Measurements from ENCODE around the gene KLK11.

KLK11 gene

DNA sequence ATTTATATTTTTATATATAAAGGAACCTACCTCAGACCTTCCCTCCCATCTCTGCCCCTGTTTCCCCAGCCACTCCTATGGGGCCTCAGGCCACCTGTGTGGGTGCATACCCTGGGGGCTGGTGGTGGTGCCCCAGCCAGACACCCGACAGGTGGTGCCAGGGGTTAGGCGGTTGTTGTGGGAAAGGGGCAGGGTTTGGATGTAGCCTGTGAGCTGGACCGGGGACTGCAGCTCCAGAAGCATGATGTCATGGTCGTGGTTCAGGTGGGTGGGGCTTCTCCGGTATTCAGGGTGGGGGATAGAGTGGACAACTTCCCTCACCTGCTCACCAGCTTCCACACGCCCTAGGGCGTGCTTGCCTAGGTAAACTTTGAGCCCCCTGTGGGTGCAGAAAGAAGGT is 33.3 kb upstream of the KLK11 start:
- Histone ChIP-seq H3K4me1 (ENCODE audit: insufficient read depth, low read length) (no peaks in the 10 kb centered on the region), H3K4me3 (ENCODE audit: low read length) (no peak overlapping the region), H3K9ac (ENCODE audit: low read depth, low read length) (no peak overlapping the region), H3K27ac (ENCODE audit: low read depth, low read length) (no peak overlapping the region), H3K9me3 (ENCODE audit: insufficient read depth, low read depth, low read length) (no peaks in the 10 kb centered on the region), H3K36me3 (ENCODE audit: insufficient read depth, low read length) (no peaks in the 10 kb centered on the region), H3K27me3 (ENCODE audit: insufficient read depth, low read length) (peaks cover 3% of the 10 kb centered on the region; the same call in 1 of the 2 replicates)
- 90% methylated on average over 5 of the region's 7 CpGs for WGBS

DNA sequence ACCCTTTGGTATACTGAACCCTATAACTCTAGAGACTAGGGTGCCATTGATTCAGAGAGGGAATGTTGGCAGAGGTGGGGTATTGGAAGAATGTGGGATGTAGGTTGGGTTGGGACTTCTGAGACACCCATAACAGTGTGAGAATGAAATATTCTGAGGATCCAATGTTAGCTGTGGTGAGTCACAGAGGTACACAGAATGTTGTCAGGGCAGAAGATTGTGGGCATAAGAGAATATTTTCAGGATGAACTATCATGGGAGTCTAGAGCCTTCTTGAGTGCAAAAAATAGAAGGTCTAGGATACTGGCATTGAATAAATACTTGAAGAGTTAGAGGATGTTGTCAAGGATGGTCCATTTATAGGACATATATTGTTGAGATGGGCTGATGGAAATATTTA is 29.4 kb upstream of the KLK11 start:
- no peaks in the 10 kb centered on the region for H3K9me3 ChIP-seq (ENCODE audit: insufficient read depth, low read depth, low read length)
- H3K27ac ChIP-seq (ENCODE audit: low read depth, low read length) = no peak overlapping the region
- H3K9ac ChIP-seq (ENCODE audit: low read depth, low read length) = no peak overlapping the region
- no peak overlapping the region for H3K4me3 ChIP-seq (ENCODE audit: low read length)
- H3K27me3 ChIP-seq (ENCODE audit: insufficient read depth, low read length) = no peaks in the 10 kb centered on the region
- peaks cover 5% of the 10 kb centered on the region; the same call in 1 of the 2 replicates for H3K4me1 ChIP-seq (ENCODE audit: insufficient read depth, low read length)
- H3K36me3 ChIP-seq (ENCODE audit: insufficient read depth, low read length) = no peaks in the 10 kb centered on the region

DNA sequence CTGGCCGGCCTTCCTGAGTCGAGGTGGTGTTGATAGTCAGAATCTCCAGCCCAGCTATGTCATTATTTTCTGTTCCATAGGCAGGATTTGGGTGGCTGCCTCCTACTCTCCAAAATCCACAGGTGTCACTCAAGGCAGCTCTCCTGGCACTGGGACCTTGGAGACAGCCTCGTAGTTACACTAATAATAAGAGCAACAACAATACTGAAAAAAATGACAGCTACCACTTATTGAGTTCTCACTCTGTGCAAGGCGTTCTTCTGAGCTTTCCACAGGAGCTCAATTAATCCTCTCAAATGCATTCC is 20.6 kb upstream of the KLK11 start:
- WGBS = 15% methylated on average over 4 of the region's 4 CpGs
- Histone ChIP-seq H3K27me3 (ENCODE audit: insufficient read depth, low read length) (no peaks in the 10 kb centered on the region), H3K27ac (ENCODE audit: low read depth, low read length) (peak overlapping the region; percentile 83; the same call in 1 of the 2 replicates), H3K9me3 (ENCODE audit: insufficient read depth, low read depth, low read length) (no peaks in the 10 kb centered on the region), H3K4me1 (ENCODE audit: insufficient read depth, low read length) (peaks cover 19% of the 10 kb centered on the region), H3K4me3 (ENCODE audit: low read length) (peak overlapping the region; percentile 14; the same call in 1 of the 2 replicates), H3K9ac (ENCODE audit: low read depth, low read length) (peak overlapping the region; percentile 17; the same call in 1 of the 2 replicates), H3K36me3 (ENCODE audit: insufficient read depth, low read length) (no peaks in the 10 kb centered on the region)

DNA sequence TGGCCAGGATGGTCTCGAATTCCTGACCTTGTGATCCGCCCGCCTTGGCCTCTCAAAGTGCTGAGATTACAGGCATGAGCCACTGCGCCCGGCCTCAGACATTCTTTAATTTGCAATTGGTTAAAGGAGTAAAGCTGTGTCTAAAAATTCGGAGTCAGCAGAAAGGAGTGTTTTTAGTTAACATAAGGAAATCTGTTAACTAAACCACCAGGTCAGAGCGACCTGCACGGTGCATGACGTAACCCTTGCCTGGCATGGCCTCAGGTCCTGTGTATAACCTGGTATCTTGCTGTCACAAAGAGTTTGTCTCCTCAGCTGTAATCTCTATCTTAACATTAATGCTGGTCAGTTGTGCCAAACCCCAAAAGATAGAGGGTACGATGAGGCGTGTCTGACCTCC is 17.9 kb upstream of the KLK11 start:
- H3K4me3 ChIP-seq (ENCODE audit: low read length) = no peak overlapping the region
- no peak overlapping the region for H3K9ac ChIP-seq (ENCODE audit: low read depth, low read length)
- no peaks in the 10 kb centered on the region for H3K36me3 ChIP-seq (ENCODE audit: insufficient read depth, low read length)
- no peaks in the 10 kb centered on the region for H3K27me3 ChIP-seq (ENCODE audit: insufficient read depth, low read length)
- no peaks in the 10 kb centered on the region for H3K9me3 ChIP-seq (ENCODE audit: insufficient read depth, low read depth, low read length)
- H3K4me1 ChIP-seq (ENCODE audit: insufficient read depth, low read length) = peaks cover 19% of the 10 kb centered on the region
- no peak overlapping the region for H3K27ac ChIP-seq (ENCODE audit: low read depth, low read length)
- 93% methylated on average over 11 of the region's 11 CpGs for WGBS

DNA sequence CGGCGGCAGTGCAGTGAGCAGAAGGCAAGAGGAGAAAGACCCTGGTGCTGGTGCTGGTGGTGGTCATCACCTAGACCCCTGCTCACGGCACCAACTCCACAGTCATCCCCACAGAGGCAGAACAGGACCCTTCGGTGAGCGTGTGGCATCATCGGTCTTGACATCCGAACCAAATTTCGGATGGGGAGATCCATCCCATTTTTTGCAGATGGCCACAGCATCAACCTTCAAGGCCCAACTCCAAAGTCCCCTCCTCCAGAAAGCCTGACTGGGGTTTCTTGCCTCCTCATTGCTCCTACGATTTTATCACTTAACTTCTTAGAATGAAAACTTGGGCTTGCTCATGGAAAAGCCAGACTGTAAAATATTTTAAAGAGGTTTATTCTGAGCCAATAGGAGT is 17.1 kb upstream of the KLK11 start:
- H3K36me3 ChIP-seq (ENCODE audit: insufficient read depth, low read length) = no peaks in the 10 kb centered on the region
- 85% methylated on average over 9 of the region's 9 CpGs for WGBS

DNA sequence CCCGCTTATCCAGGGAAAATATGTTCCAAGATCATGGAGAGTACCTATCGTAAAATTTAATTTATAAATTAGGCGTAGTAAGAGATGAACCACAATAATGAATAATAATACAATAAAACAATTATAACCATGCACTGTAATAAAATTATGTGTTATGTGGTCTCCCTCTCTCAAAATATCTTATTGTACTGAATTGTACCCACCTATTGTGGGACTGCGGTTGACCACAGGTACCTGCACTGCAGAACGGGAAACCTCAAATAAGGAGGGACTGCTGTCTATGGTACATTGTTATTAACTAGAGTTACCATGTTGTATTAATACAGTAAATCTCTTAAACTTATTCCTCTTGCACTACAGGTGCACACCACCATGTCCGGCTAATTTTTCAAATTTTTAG is 13.7 kb upstream of the KLK11 start:
- Histone ChIP-seq H3K27ac (ENCODE audit: low read depth, low read length) (no peak overlapping the region), H3K36me3 (ENCODE audit: insufficient read depth, low read length) (no peaks in the 10 kb centered on the region), H3K4me1 (ENCODE audit: insufficient read depth, low read length) (no peaks in the 10 kb centered on the region), H3K9ac (ENCODE audit: low read depth, low read length) (no peak overlapping the region), H3K27me3 (ENCODE audit: insufficient read depth, low read length) (no peaks in the 10 kb centered on the region), H3K9me3 (ENCODE audit: insufficient read depth, low read depth, low read length) (no peaks in the 10 kb centered on the region), H3K4me3 (ENCODE audit: low read length) (no peak overlapping the region)
- 100% methylated on average over 1 of the region's 6 CpGs for WGBS

More for the DNA sequence above, 17.1 kb upstream of the KLK11 start:
- H3K4me3 ChIP-seq (ENCODE audit: low read length) = no peak overlapping the region
- H3K9me3 ChIP-seq (ENCODE audit: insufficient read depth, low read depth, low read length) = no peaks in the 10 kb centered on the region
- no peaks in the 10 kb centered on the region for H3K27me3 ChIP-seq (ENCODE audit: insufficient read depth, low read length)
- no peak overlapping the region for H3K27ac ChIP-seq (ENCODE audit: low read depth, low read length)
- H3K9ac ChIP-seq (ENCODE audit: low read depth, low read length) = no peak overlapping the region
- peaks cover 19% of the 10 kb centered on the region for H3K4me1 ChIP-seq (ENCODE audit: insufficient read depth, low read length)

DNA sequence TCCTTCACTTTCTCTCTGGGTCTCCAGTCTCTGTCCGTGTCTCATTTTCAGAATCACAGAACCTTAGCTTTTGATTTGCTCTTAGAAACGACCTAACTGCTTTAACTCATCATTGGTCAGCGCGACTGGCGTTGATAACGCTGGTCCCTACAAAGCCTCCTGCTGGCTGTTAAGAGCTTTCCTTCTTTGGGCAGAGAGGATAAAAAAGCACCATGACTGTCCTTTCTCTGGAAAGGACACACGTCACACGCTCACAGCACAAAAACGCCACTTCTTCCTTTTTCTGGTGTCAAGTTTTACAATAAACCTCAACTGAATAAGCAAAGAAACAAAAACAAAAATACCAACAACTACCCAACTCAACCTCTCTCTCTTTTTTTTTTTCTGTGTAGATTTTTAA is 10.1 kb upstream of the KLK11 start:
- H3K4me3 ChIP-seq (ENCODE audit: low read length) = no peak overlapping the region
- no peaks in the 10 kb centered on the region for H3K9me3 ChIP-seq (ENCODE audit: insufficient read depth, low read depth, low read length)
- H3K36me3 ChIP-seq (ENCODE audit: insufficient read depth, low read length) = no peaks in the 10 kb centered on the region
- WGBS = 64% methylated on average over 9 of the region's 9 CpGs
- no peak overlapping the region for H3K9ac ChIP-seq (ENCODE audit: low read depth, low read length)
- H3K27me3 ChIP-seq (ENCODE audit: insufficient read depth, low read length) = 0 out of 2 replicates have a peak, but pooled peaks cover 3% of the 10 kb centered on the region
- no peak overlapping the region for H3K27ac ChIP-seq (ENCODE audit: low read depth, low read length)
- H3K4me1 ChIP-seq (ENCODE audit: insufficient read depth, low read length) = no peaks in the 10 kb centered on the region

DNA sequence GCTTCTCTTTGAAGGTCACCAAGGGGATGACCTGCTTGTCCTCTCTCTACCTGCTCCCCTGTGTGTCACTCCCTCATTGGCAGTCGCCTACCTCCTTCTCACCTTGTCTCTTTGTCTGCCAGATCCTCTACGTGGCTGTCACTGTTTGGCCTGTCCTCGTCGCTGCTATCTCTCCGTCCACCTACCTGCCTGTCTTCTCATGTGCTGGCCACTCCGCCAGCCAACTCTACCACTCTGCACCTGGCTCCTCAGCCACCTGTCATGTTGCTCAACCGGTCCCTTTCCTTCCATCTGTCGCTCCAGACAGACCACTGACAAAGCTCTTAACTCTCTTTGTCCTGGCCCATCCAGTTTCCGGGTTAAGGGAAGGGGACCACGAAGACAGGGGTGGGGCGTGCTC is 8.3 kb upstream of the KLK11 start, which contains the start of gene KLK12:
Gene KLK12, minus strand, starts transcription at position 299 of the 400 bp plus-strand sequence. CDS start 381 bp downstream, outside the sequence.
- Histone ChIP-seq H3K27ac (ENCODE audit: low read depth, low read length) (no peak within 1 kb of the TSS), H3K4me3 (ENCODE audit: low read length) (no peak within 1 kb of the TSS), H3K4me1 (ENCODE audit: insufficient read depth, low read length) (no peaks in the 10 kb centered on the region), H3K9me3 (ENCODE audit: insufficient read depth, low read depth, low read length) (no peaks in the 10 kb centered on the region), H3K27me3 (ENCODE audit: insufficient read depth, low read length) (0 out of 2 replicates have a peak, but pooled peaks cover 3% of the 10 kb centered on the region), H3K9ac (ENCODE audit: low read depth, low read length) (no peak within 1 kb of the TSS), H3K36me3 (ENCODE audit: insufficient read depth, low read length) (no peaks in the 10 kb centered on the region)
- WGBS = 74% methylated on average over 10 of the region's 11 CpGs

DNA sequence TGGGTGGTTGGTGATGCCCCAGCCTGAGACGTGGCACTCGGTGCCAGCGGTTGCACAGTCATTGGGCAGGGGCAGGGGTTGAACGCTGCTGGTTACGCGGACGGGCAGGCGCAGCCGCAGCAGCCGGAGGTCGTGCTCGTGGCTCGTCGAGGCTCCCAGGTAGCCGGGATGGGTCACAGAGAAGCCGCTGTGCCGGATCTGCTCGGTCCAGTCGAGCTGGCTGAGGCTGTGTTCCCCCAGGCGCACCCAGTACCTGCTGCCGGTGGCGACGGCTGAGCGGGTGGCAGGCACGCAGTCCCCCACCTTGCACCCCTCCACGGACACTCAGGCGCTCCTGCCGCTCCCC is 5.4 kb upstream of the KLK11 start:
- H3K27ac ChIP-seq (ENCODE audit: low read depth, low read length) = no peak overlapping the region
- no peaks in the 10 kb centered on the region for H3K9me3 ChIP-seq (ENCODE audit: insufficient read depth, low read depth, low read length)
- no peak overlapping the region for H3K4me3 ChIP-seq (ENCODE audit: low read length)
- H3K4me1 ChIP-seq (ENCODE audit: insufficient read depth, low read length) = no peaks in the 10 kb centered on the region
- 0 out of 2 replicates have a peak, but pooled peaks cover 3% of the 10 kb centered on the region for H3K27me3 ChIP-seq (ENCODE audit: insufficient read depth, low read length)
- 94% methylated on average over 28 of the region's 28 CpGs for WGBS
- no peak overlapping the region for H3K9ac ChIP-seq (ENCODE audit: low read depth, low read length)
- no peaks in the 10 kb centered on the region for H3K36me3 ChIP-seq (ENCODE audit: insufficient read depth, low read length)

DNA sequence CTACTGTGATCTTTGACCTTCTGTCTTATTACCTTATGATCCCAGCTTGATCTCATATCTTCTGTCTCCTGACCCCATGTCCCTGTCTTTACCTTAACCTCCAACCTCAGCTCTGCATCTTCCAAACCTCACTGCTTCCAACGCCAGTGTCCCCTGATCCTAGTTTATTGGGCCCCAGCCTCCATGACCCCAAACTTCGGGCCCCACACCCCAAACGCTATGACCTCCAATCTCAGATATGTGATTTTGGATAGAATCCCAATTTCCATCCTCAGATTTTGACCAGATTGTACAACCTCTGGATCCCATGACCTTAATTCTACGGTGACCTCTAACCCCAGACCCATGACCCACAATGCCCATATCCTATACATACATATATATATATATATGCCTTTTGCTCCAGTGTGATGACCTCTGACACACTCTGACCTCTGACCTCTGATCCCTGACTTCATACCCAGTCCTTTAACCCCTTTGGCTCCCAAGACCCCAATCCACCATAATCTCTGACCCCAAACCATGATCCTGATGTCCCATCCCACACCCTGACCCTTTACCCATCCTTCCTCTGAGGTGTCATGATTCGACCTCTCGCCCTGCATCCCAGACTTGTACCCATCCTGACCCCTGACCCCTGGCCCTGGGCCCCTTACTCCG is 4.9 kb upstream of the KLK11 start:
- Histone ChIP-seq H3K27ac (ENCODE audit: low read depth, low read length) (no peak overlapping the region), H3K4me1 (ENCODE audit: insufficient read depth, low read length) (no peaks in the 10 kb centered on the region), H3K4me3 (ENCODE audit: low read length) (no peak overlapping the region), H3K36me3 (ENCODE audit: insufficient read depth, low read length) (no peaks in the 10 kb centered on the region), H3K9ac (ENCODE audit: low read depth, low read length) (no peak overlapping the region), H3K27me3 (ENCODE audit: insufficient read depth, low read length) (0 out of 2 replicates have a peak, but pooled peaks cover 3% of the 10 kb centered on the region), H3K9me3 (ENCODE audit: insufficient read depth, low read depth, low read length) (no peaks in the 10 kb centered on the region)
- WGBS = 91% methylated on average over 7 of the region's 7 CpGs

DNA sequence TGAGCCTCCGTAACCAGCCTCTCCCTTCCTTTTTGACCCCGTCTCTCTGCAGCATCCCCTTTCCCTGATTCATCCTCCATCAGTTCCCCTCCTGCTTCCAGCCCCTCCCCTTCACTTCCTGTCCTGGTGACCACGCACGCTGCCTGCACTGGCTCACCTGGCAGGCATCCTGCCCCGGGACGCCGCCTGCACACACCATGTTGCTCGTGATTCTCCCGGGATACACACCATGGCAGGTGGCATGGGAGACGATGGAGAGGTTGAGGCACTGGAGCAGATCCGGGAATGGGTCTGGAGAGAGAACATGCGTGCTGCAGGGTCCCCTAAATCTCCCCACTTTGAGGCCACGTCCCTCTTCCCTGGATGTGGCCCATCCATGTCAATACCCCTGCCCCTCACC is 4.2 kb upstream of the KLK11 start:
- Histone ChIP-seq H3K36me3 (ENCODE audit: insufficient read depth, low read length) (no peaks in the 10 kb centered on the region), H3K4me1 (ENCODE audit: insufficient read depth, low read length) (no peaks in the 10 kb centered on the region), H3K27ac (ENCODE audit: low read depth, low read length) (no peak overlapping the region), H3K9me3 (ENCODE audit: insufficient read depth, low read depth, low read length) (no peaks in the 10 kb centered on the region), H3K4me3 (ENCODE audit: low read length) (no peak overlapping the region), H3K9ac (ENCODE audit: low read depth, low read length) (no peak overlapping the region), H3K27me3 (ENCODE audit: insufficient read depth, low read length) (0 out of 2 replicates have a peak, but pooled peaks cover 3% of the 10 kb centered on the region)
- 84% methylated on average over 13 of the region's 13 CpGs for WGBS

DNA sequence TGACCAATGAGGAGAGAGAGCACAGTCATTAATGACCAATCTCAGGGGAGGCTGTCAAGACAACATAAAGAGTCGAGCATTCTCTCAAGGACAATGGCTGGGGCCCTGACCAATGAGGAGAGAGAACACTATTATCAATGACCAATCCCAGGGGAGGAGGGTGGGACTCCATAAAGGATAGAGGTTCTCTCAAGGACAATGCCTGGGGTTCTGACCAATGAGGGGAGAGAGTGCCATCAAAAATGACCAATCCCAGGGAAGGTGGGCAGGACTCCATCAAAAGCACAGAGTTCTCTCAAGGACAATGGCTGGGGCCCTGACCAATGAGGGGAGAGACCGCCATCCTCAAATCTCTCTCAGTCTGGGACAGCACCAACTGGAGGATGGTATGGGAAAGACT is 3.3 kb upstream of the KLK11 start:
- Histone ChIP-seq H3K4me3 (ENCODE audit: low read length) (no peak overlapping the region), H3K9me3 (ENCODE audit: insufficient read depth, low read depth, low read length) (no peaks in the 10 kb centered on the region), H3K27me3 (ENCODE audit: insufficient read depth, low read length) (no peaks in the 10 kb centered on the region), H3K9ac (ENCODE audit: low read depth, low read length) (no peak overlapping the region), H3K4me1 (ENCODE audit: insufficient read depth, low read length) (peaks cover 7% of the 10 kb centered on the region), H3K27ac (ENCODE audit: low read depth, low read length) (no peak overlapping the region), H3K36me3 (ENCODE audit: insufficient read depth, low read length) (no peaks in the 10 kb centered on the region)
- 93% methylated on average over 2 of the region's 2 CpGs for WGBS
